HCT116 (cell line): ENCODE data around the gene RRP12. TPM values are rescaled to one million over a fixed set of nuclear protein-coding genes. Genes with fewer than 3 reads are reported as not detected.

Experiments used
- ATAC-seq: fragments of 200-7000 bp; cut with Tn5 transposase; 2 replicates; pipeline ENCODE4 v1.9.1; 2020; ENCODE audit warnings: mild to moderate bottlenecking, moderate library complexity
- BruUV-seq: library from RNA; stranded (reverse); fragments of 400-500 nt; replicated peaks from 2 replicates; lab custom pipeline; 2021; lab: Mats Ljungman, UMichigan
- CTCF ChIA-PET: fragments of 300-600 bp; sonication (Branson Sonifier 250); formaldehyde crosslinking; loops from one replicate; lab custom pipeline; 2021; ENCODE audit warnings: antibody characterized with exemption; lab: Charles Lee
- POLR2A ChIA-PET: fragments of 300-600, 350-600 bp; sonication (Branson Sonifier 250); formaldehyde crosslinking; loops from one replicate; lab custom pipeline; 2021; ENCODE audit warnings: antibody characterized with exemption; lab: Charles Lee
- RAD21 ChIA-PET, 2 experiments: fragments of 300-600 bp; sonication (Branson Sonifier 250); formaldehyde crosslinking; loops; one replicate each; lab custom pipeline; 2023; ENCODE audit warnings: low total read pairs in 2 of 2; ENCODE audit not compliant: uncharacterized antibody in 2 of 2, unreplicated experiment in 2 of 2, low non-redundant PET in 1 of 2; lab: Charles Lee
- DNase-seq: peaks from one replicate; pipeline ENCODE4 v3.0.0-alpha.2; 2010; ENCODE audit warnings: low read depth, low spot score
- H2AFZ ChIP-seq: fragments of 200-600 bp; shearing (Covaris generic), sonication (generic); 2 replicates; pipeline ENCODE4 v1.6.1; 2017; ENCODE audit warnings: low read depth, mixed run types, mixed read lengths, antibody characterized with exemption, low read length; ENCODE audit not compliant: poor library complexity, severe bottlenecking
- H3K27ac ChIP-seq: 2 replicates; pipeline ENCODE4 v1.5.1; 2012; ENCODE audit warnings: low read depth, low read length
- H3K27me3 ChIP-seq: fragments of 200-600 bp; sonication (generic); 2 replicates; pipeline ENCODE4 v1.6.1; 2016; ENCODE audit warnings: mixed run types, low read length, mixed read lengths; ENCODE audit not compliant: insufficient read depth
- H3K36me3 ChIP-seq, 2 experiments: fragments of 200-500 bp in 1 of 2; fragments of 200-600 bp in 1 of 2; sonication (Bioruptor generic) in 1 of 2; sonication (generic) in 1 of 2; 2 replicates each; pipeline versions ENCODE4 v1.5.1 to v1.6.1; 2014 to 2016; ENCODE audit warnings: low read length in 2 of 2, inconsistent platforms in 1 of 2, mixed read lengths in 1 of 2, mixed run types in 1 of 2; ENCODE audit not compliant: insufficient read depth in 2 of 2, control insufficient read depth in 1 of 2
- H3K4me1 ChIP-seq, 2 experiments: fragments of 200-600 bp in 1 of 2; sonication (generic) in 1 of 2; 2 replicates each; pipeline versions ENCODE4 v1.5.1 to v1.6.1; 2012 to 2017; ENCODE audit warnings: low read length in 2 of 2, inconsistent platforms in 1 of 2, mild to moderate bottlenecking in 1 of 2, mixed read lengths in 1 of 2, mixed run types in 1 of 2, moderate library complexity in 1 of 2; ENCODE audit not compliant: insufficient read depth in 2 of 2, control insufficient read depth in 1 of 2
- H3K4me2 ChIP-seq: fragments of 200-600 bp; sonication (generic); 2 replicates; pipeline ENCODE4 v1.6.1; 2017; ENCODE audit warnings: mixed run types, low read length, mixed read lengths
- H3K4me3 ChIP-seq, 2 experiments: fragments of 200-600 bp in 1 of 2; sonication (generic) in 1 of 2; replicated peaks in 1 of 2; 2 replicates each; pipeline ENCODE4 v1.5.1; 2011 to 2016; ENCODE audit warnings: low read length in 2 of 2, control low read depth in 1 of 2, low read depth in 1 of 2, mild to moderate bottlenecking in 1 of 2, mixed read lengths in 1 of 2, mixed run types in 1 of 2
- H3K79me2 ChIP-seq: fragments of 200-600 bp; sonication (generic); 2 replicates; pipeline ENCODE4 v1.6.1; 2017; ENCODE audit warnings: mild to moderate bottlenecking, mixed run types, low read length, moderate library complexity, mixed read lengths; ENCODE audit not compliant: insufficient read depth
- H3K9ac ChIP-seq: fragments of 200-600 bp; sonication (generic); 2 replicates; pipeline ENCODE4 v1.6.1; 2016; ENCODE audit warnings: low read length, mixed read lengths
- H3K9me2 ChIP-seq: fragments of 200-600 bp; sonication (generic), shearing (Covaris generic); 2 replicates; pipeline ENCODE4 v1.6.1; 2017; ENCODE audit warnings: mixed run types, mild to moderate bottlenecking, moderate library complexity; ENCODE audit not compliant: insufficient read depth
- H3K9me3 ChIP-seq, 2 experiments: fragments of 200-500 bp in 1 of 2; fragments of 200-600 bp in 1 of 2; sonication (Bioruptor generic) in 1 of 2; sonication (generic) in 1 of 2; 2 replicates each; pipeline ENCODE4 v1.6.1; 2014 to 2017; ENCODE audit warnings: low read length in 2 of 2, mixed read lengths in 2 of 2, inconsistent platforms in 1 of 2, low read depth in 1 of 2, mild to moderate bottlenecking in 1 of 2, mixed run types in 1 of 2, moderate library complexity in 1 of 2; ENCODE audit not compliant: control insufficient read depth in 1 of 2, insufficient read depth in 1 of 2
- H4K20me1 ChIP-seq: fragments of 200-600 bp; sonication (generic), shearing (Covaris generic); 2 replicates; pipeline ENCODE4 v1.6.1; 2017; ENCODE audit warnings: mixed run types, mild to moderate bottlenecking, moderate library complexity; ENCODE audit not compliant: insufficient read depth
- CBX3 ChIP-seq: IDR thresholded peaks from 2 replicates; pipeline ENCODE4 v1.6.1; 2012; ENCODE audit warnings: low read depth
- CEBPB ChIP-seq: IDR thresholded peaks from 2 replicates; pipeline ENCODE4 v1.6.1; 2012; ENCODE audit warnings: low read depth
- EGR1 ChIP-seq: IDR thresholded peaks from 2 replicates; pipeline ENCODE4 v1.6.1; 2012; ENCODE audit warnings: low read depth
- ELF1 ChIP-seq: IDR thresholded peaks from 2 replicates; pipeline ENCODE4 v1.6.1; 2012; ENCODE audit warnings: low read depth, borderline replicate concordance
- EZH2phosphoT487 ChIP-seq: fragments of 200-600 bp; IDR thresholded peaks from 2 replicates; pipeline ENCODE4 v1.6.1; 2018; ENCODE audit warnings: antibody characterized with exemption, borderline replicate concordance
- MAX ChIP-seq: IDR thresholded peaks from 2 replicates; pipeline ENCODE4 v1.6.1; 2012
- RAD21 ChIP-seq: IDR thresholded peaks from 2 replicates; pipeline ENCODE4 v1.6.1; 2012; ENCODE audit warnings: low read depth, mild to moderate bottlenecking
- REST ChIP-seq: IDR thresholded peaks from 2 replicates; pipeline ENCODE4 v1.6.1; 2012; ENCODE audit warnings: low read depth
- SRF ChIP-seq: IDR thresholded peaks from 2 replicates; pipeline ENCODE4 v1.6.1; 2012; ENCODE audit warnings: low read depth
- TCF7L2 ChIP-seq: IDR thresholded peaks from 2 replicates; pipeline ENCODE4 v1.7.0; 2011; ENCODE audit warnings: borderline replicate concordance, inconsistent platforms; ENCODE audit not compliant: insufficient read depth, insufficient read length; ENCODE audit errors: extremely low read depth
- YY1 ChIP-seq: IDR thresholded peaks from 2 replicates; pipeline ENCODE4 v1.6.1; 2011; ENCODE audit warnings: low read length, low read depth, moderate library complexity, mild to moderate bottlenecking; ENCODE audit not compliant: insufficient replicate concordance; ENCODE audit errors: extremely low read depth
- ZBTB33 ChIP-seq: IDR thresholded peaks from 2 replicates; pipeline ENCODE4 v1.6.1; 2011; ENCODE audit warnings: mild to moderate bottlenecking, low read length, moderate library complexity; ENCODE audit not compliant: insufficient replicate concordance; ENCODE audit errors: extremely low read depth
- ZFX ChIP-seq: fragments of 450-650 bp; IDR thresholded peaks from 2 replicates; pipeline ENCODE4 v1.6.1; 2017
- ZNF274 ChIP-seq: fragments of 200-500 bp; sonication (Bioruptor generic); IDR thresholded peaks from 2 replicates; pipeline ENCODE4 v1.6.1; 2014; ENCODE audit warnings: mild to moderate bottlenecking, low read depth, low read length, inconsistent platforms
- intact Hi-C: fragments of 100-400 bp; cut with micrococcal nuclease; formaldehyde crosslinking; loops from 2 replicates; pipeline ENCODE4 v1.10.0; 2022
- total RNA-seq: library from RNA; stranded (reverse); gene quantifications from one replicate; pipeline ENCODE4 v1.2.1, GENCODE V29; 2021; ENCODE audit not compliant: unreplicated experiment

Gene RRP12
- total RNA-seq, 1 experiment from 2014 or later: 67.0 TPM

- no peak for TF ChIP-seq CEBPB
- TF ChIP-seq EGR1: no peak
- no peak for TF ChIP-seq CBX3
- TF ChIP-seq RAD21: no peak
- TF ChIP-seq, all 23 proteins: peak for 0
Observed at GRCh38 chr10:97393034-97393573, 8.0 kb downstream of the RRP12 start (continued).

GRCh38 chr10:97390091-97390490 is 11.0 kb downstream of the RRP12 start:
- Histone ChIP-seq H3K79me2 (peaks cover 13% of the 10 kb centered on the region; the same call in 1 of the 2 replicates), H3K36me3 (peaks cover 33 to 49% of the 10 kb centered on the region in 2 experiments; a peak in 3 of 4 replicates), H3K4me1 (no peaks in the 10 kb centered on the region), H3K4me3 (no peak overlapping the region), H3K9me2 (no peaks in the 10 kb centered on the region), H3K9me3 (no peaks in the 10 kb centered on the region), H3K4me2 (no peak overlapping the region), H3K27ac (no peak overlapping the region), H2AFZ (no peak overlapping the region), H3K9ac (no peak overlapping the region), H3K27me3 (no peaks in the 10 kb centered on the region), H4K20me1 (no peaks in the 10 kb centered on the region)
- ChIA-PET POLR2A (no interaction called here), CTCF (no interaction called here), RAD21 (no interaction called here)
- DNase-seq: no peak
- ATAC-seq: no peak
- no TSS peak for BruUV-seq
- TF ChIP-seq EZH2phosphoT487 (no peak), YY1 (no peak), TCF7L2 (no peak), CBX3 (no peak), MAX (no peak), ZNF274 (no peak), REST (no peak), ZBTB33 (no peak), ELF1 (no peak), ZFX (no peak), EGR1 (no peak), SRF (no peak)
- intact Hi-C loops: no loop called here
